Body of pancreas (tissue), 4 donors: Measurements from ENCODE around the gene SMIM27. TPM values are rescaled to one million over a fixed set of nuclear protein-coding genes. Genes with fewer than 3 reads are reported as not detected.
"Not testable (repeated sequence)": the region's sequence is repeated elsewhere in the genome, so short reads cannot be mapped to it uniquely, and the experiment has no call there.

Experiments used
- ATAC-seq: fragments of 150-250 bp; one replicate; pipeline ENCODE4 v1.9.1; 2016
- DNase-seq, 4 donors: peaks; one replicate each; pipeline ENCODE4 v3.0.0-alpha.2; 2019
- H3K27ac ChIP-seq, 4 donors: fragments of 200-600 bp; sonication (generic); 1 replicate in 3 of 4; 2 replicates in 1 of 4; pipeline versions ENCODE4 v1.5.1 to v1.6.1; 2016 to 2019; ENCODE audit warnings: mild to moderate bottlenecking in 1 of 4, mixed read lengths in 1 of 4, moderate library complexity in 1 of 4
- H3K27me3 ChIP-seq, 2 donors: fragments of 200-600 bp; sonication (generic); one replicate each; pipeline ENCODE4 v1.6.0; 2016; ENCODE audit warnings: mild to moderate bottlenecking in 1 of 2
- H3K36me3 ChIP-seq, 2 donors: fragments of 200-600 bp; sonication (generic); replicated peaks in 1 of 2; 2 replicates each; pipeline ENCODE4 v1.5.1; 2016; ENCODE audit warnings: low read depth in 2 of 2; ENCODE audit not compliant: insufficient read depth in 1 of 2
- H3K4me1 ChIP-seq: fragments of 200-600 bp; sonication (generic); one replicate; pipeline ENCODE4 v1.6.0; 2016
- H3K4me3 ChIP-seq, 2 donors: fragments of 200-600 bp; sonication (generic); 1 replicate in 1 of 2; 2 replicates in 1 of 2; pipeline ENCODE4 v1.5.1; 2016 to 2019
- H3K9me3 ChIP-seq, 3 donors: fragments of 200-600 bp; sonication (generic); 1 replicate in 2 of 3; 2 replicates in 1 of 3; pipeline ENCODE4 v1.5.1; 2016
- CTCF ChIP-seq, 7 experiments: fragments of 450-650 bp in 4 of 7; fragments of 200-600 bp in 3 of 7; sonication (generic) in 3 of 7; IDR thresholded peaks; one replicate each; pipeline ENCODE4 v1.5.1; 2016 to 2019; ENCODE audit warnings: antibody characterized with exemption in 7 of 7
- POLR2A ChIP-seq, 3 donors: fragments of 450-650 bp; IDR thresholded peaks; one replicate each; pipeline ENCODE4 v1.6.1; 2016; ENCODE audit warnings: antibody characterized with exemption in 3 of 3, mild to moderate bottlenecking in 2 of 3
- WGBS, 2 donors: methylation state at CpG; one replicate each; pipeline ENCODE4 v1.1.5; 2017; 5-methylcytosine and 5-hydroxymethylcytosine counted together
- intact Hi-C: fragments of 100-400 bp; cut with DNase I; formaldehyde crosslinking; loops from one replicate; pipeline ENCODE4 v1.15.1; 2023
- total RNA-seq, 2 donors: library from RNA; depleted of rRNA; stranded (reverse); fragments of >200 nt; gene quantifications; one replicate each; pipeline ENCODE4 v1.1.0, GENCODE V29; 2016

Gene SMIM27
- total RNA-seq, 2 donors from 2014 or later = 0.52 TPM; not detected in 1

- no peaks in the 10 kb centered on the region for H3K9me3 ChIP-seq
- no peak overlapping the region for H3K27ac ChIP-seq
- no peak for ATAC-seq
- H3K4me1 ChIP-seq = no peaks in the 10 kb centered on the region
- DNase-seq = no peak
- intact Hi-C loops = no loop called here
- no peak for TF ChIP-seq POLR2A (IDR thresholded peaks at IDR 0.05)
- no peak for TF ChIP-seq CTCF (IDR thresholded peaks at IDR 0.05)
- H3K27me3 ChIP-seq = no peaks in the 10 kb centered on the region
- no peaks in the 10 kb centered on the region for H3K36me3 ChIP-seq
- H3K4me3 ChIP-seq = no peak overlapping the region
Observed at GRCh38 chr9:32596936-32597335, 44.8 kb downstream of the SMIM27 start.

DNA sequence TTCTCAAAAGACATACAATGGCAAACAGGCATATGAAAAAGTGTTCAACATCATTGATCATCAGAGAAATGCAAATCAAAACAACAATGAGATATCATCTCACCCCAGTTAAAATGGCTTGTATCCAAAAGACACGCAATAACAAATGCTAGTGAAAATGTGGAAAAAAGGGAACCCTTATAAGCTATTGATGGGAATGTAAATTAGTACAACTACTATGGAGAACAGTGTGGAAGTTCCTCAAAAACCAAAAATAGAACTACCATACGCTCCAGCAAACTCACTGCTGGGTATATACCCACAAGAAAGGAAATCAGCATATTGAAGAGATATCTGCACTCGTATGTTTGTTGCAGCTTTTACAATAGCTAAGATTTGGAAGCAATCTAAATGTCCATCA lies 46.9 kb downstream of the SMIM27 start:
- DNase-seq, ATAC-seq, H3K4me1 ChIP-seq, H3K4me3 ChIP-seq, H3K9me3 ChIP-seq, H3K27ac ChIP-seq, intact Hi-C loops, H3K36me3 ChIP-seq, H3K27me3 ChIP-seq: not testable (repeated sequence)
- WGBS, 2 donors = 51 to 60% methylated on average over 3 of the region's 3 CpGs

Other genes starting within 250 kb of the SMIM27 start
- gene ACO1, start 167.7 kb upstream of the SMIM27 start, total RNA-seq = 10 to 100 TPM; 48.8 to 51.1 TPM
- 1 to 10 TPM; 2.6 to 6.5 TPM for gene RIGI, start 26.1 kb upstream of the SMIM27 start, total RNA-seq
- 10 to 100 TPM in 1 of 2 donors, 1 to 10 TPM in 1; 9.9 to 12.2 TPM for gene TOPORS, start 259 bp downstream of the SMIM27 start, total RNA-seq
- 1 to 10 TPM; 6.9 to 7.5 TPM for gene NDUFB6, start 20.8 kb downstream of the SMIM27 start, total RNA-seq
- gene TAF1L, start 83.3 kb downstream of the SMIM27 start, total RNA-seq = not detected
- gene TMEM215, start 231.2 kb downstream of the SMIM27 start, total RNA-seq = not detected